ENCODE measurements around the gene STXBP5.

Gene STXBP5

GRCh38 chr6:147287869-147288271 lies 83.7 kb downstream of the STXBP5 start:
- H3K36me3 ChIP-seq (ENCODE audit: insufficient read depth, low read length): no peaks in the 10 kb centered on the region
- H3K79me2 ChIP-seq (ENCODE audit: insufficient read depth, low read length): no peaks in the 10 kb centered on the region
- no peak overlapping the region for H3K4me3 ChIP-seq (ENCODE audit: low read depth, low read length, poor library complexity, severe bottlenecking)
- no peaks in the 10 kb centered on the region for H3K27me3 ChIP-seq (ENCODE audit: insufficient read depth, low read length)
- H3K4me2 ChIP-seq (ENCODE audit: low read length): no peak overlapping the region
- no peaks in the 10 kb centered on the region for H3F3A ChIP-seq (ENCODE audit: insufficient read depth, low read length)
- no peak overlapping the region for H3K9ac ChIP-seq (ENCODE audit: low read length)
- H3K27ac ChIP-seq (ENCODE audit: low read depth, low read length, poor library complexity, severe bottlenecking): no peak overlapping the region
- no peaks in the 10 kb centered on the region for H4K20me1 ChIP-seq (ENCODE audit: insufficient read depth, low read length)
- H3K9me3 ChIP-seq (ENCODE audit: low read length): no peaks in the 10 kb centered on the region
- H3K9me2 ChIP-seq (ENCODE audit: low read depth, low read length): no peaks in the 10 kb centered on the region
- H3K4me1 ChIP-seq (ENCODE audit: insufficient read depth, low read length, severe bottlenecking): no peaks in the 10 kb centered on the region
- no peak overlapping the region for H2AFZ ChIP-seq (ENCODE audit: low read length)
- TF ChIP-seq CTCF (IDR thresholded peaks at IDR 0.05; ENCODE audit: low read length) (no peak), EZH2 (IDR thresholded peaks at IDR 0.05; ENCODE audit: borderline replicate concordance, low read length) (no peak)

- no peak overlapping the region for H3K27ac ChIP-seq (ENCODE audit: low read depth, low read length, poor library complexity, severe bottlenecking)
- no peak for TF ChIP-seq EZH2 (IDR thresholded peaks at IDR 0.05; ENCODE audit: borderline replicate concordance, low read length)
- TF ChIP-seq CTCF (IDR thresholded peaks at IDR 0.05; ENCODE audit: low read length): no peak
Observed at GRCh38 chr6:147297124-147297523, 92.9 kb downstream of the STXBP5 start.

GRCh38 chr6:147297663-147298316 lies 93.6 kb downstream of the STXBP5 start:
- no peak overlapping the region for H3K9ac ChIP-seq (ENCODE audit: low read length)
- H3K4me2 ChIP-seq (ENCODE audit: low read length): no peak overlapping the region

More at GRCh38 chr6:147297124-147297523, 92.9 kb downstream of the STXBP5 start:
- peaks cover 9% of the 10 kb centered on the region; the same call in 1 of the 2 replicates for H3K9me3 ChIP-seq (ENCODE audit: low read length)
- H2AFZ ChIP-seq (ENCODE audit: low read length): no peak overlapping the region
- 0 out of 2 replicates have a peak, but pooled peaks cover 5% of the 10 kb centered on the region for H3K36me3 ChIP-seq (ENCODE audit: insufficient read depth, low read length)
- no peak overlapping the region for H3K4me3 ChIP-seq (ENCODE audit: low read depth, low read length, poor library complexity, severe bottlenecking)
- H3F3A ChIP-seq (ENCODE audit: insufficient read depth, low read length): no peaks in the 10 kb centered on the region
- no peaks in the 10 kb centered on the region for H3K79me2 ChIP-seq (ENCODE audit: insufficient read depth, low read length)
- H3K4me2 ChIP-seq (ENCODE audit: low read length): no peak overlapping the region
- H3K27me3 ChIP-seq (ENCODE audit: insufficient read depth, low read length): no peaks in the 10 kb centered on the region
- no peaks in the 10 kb centered on the region for H3K4me1 ChIP-seq (ENCODE audit: insufficient read depth, low read length, severe bottlenecking)
- H3K9ac ChIP-seq (ENCODE audit: low read length): no peak overlapping the region
- H4K20me1 ChIP-seq (ENCODE audit: insufficient read depth, low read length): no peaks in the 10 kb centered on the region
- H3K9me2 ChIP-seq (ENCODE audit: low read depth, low read length): no peaks in the 10 kb centered on the region

More at GRCh38 chr6:147297663-147298316, 93.6 kb downstream of the STXBP5 start:
- no peak overlapping the region for H3K27ac ChIP-seq (ENCODE audit: low read depth, low read length, poor library complexity, severe bottlenecking)
- H3K9me2 ChIP-seq (ENCODE audit: low read depth, low read length): no peaks in the 10 kb centered on the region
- H3K4me3 ChIP-seq (ENCODE audit: low read depth, low read length, poor library complexity, severe bottlenecking): no peak overlapping the region
- no peaks in the 10 kb centered on the region for H4K20me1 ChIP-seq (ENCODE audit: insufficient read depth, low read length)
- peaks cover 9% of the 10 kb centered on the region; the same call in 1 of the 2 replicates for H3K9me3 ChIP-seq (ENCODE audit: low read length)
- H3F3A ChIP-seq (ENCODE audit: insufficient read depth, low read length): no peaks in the 10 kb centered on the region
- H3K36me3 ChIP-seq (ENCODE audit: insufficient read depth, low read length): 0 out of 2 replicates have a peak, but pooled peaks cover 5% of the 10 kb centered on the region
- TF ChIP-seq EZH2 (IDR thresholded peaks at IDR 0.05; ENCODE audit: borderline replicate concordance, low read length) (no peak), CTCF (IDR thresholded peaks at IDR 0.05; ENCODE audit: low read length) (no peak)
- no peaks in the 10 kb centered on the region for H3K27me3 ChIP-seq (ENCODE audit: insufficient read depth, low read length)
- H3K4me1 ChIP-seq (ENCODE audit: insufficient read depth, low read length, severe bottlenecking): no peaks in the 10 kb centered on the region
- H2AFZ ChIP-seq (ENCODE audit: low read length): no peak overlapping the region
- H3K79me2 ChIP-seq (ENCODE audit: insufficient read depth, low read length): no peaks in the 10 kb centered on the region
